ENCODE measurements around the gene NR2C2AP.

- no peak for TF ChIP-seq POLR2A (IDR thresholded peaks at IDR 0.05; ENCODE audit: low read depth, low read length)
- TF ChIP-seq TAF1 (IDR thresholded peaks at IDR 0.05; ENCODE audit: low read depth, low read length), result no peak
- no peak for TF ChIP-seq POLR2AphosphoS5 (IDR thresholded peaks at IDR 0.05; ENCODE audit: low read depth, low read length)
- TF ChIP-seq SPI1 (IDR thresholded peaks at IDR 0.05; ENCODE audit: low read depth, low read length), result no peak
Observed at GRCh38 chr19:19167612-19168011, 35.6 kb downstream of the NR2C2AP start.
